Inferior parietal cortex (tissue), 1 donor: Measurements from ENCODE around the gene LIM2.
A peak's percentile ranks its signal among the peaks of the same experiment; 100 is the strongest.
"Not testable (repeated sequence)": the region's sequence is repeated elsewhere in the genome, so short reads cannot be mapped to it uniquely, and the experiment has no call there.

Source experiments
- DNase-seq: peaks from one replicate; pipeline ENCODE4 v3.0.0-alpha.2; 2016; ENCODE audit errors: extremely low spot score

Gene LIM2, protein sequence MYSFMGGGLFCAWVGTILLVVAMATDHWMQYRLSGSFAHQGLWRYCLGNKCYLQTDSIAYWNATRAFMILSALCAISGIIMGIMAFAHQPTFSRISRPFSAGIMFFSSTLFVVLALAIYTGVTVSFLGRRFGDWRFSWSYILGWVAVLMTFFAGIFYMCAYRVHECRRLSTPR

DNA sequence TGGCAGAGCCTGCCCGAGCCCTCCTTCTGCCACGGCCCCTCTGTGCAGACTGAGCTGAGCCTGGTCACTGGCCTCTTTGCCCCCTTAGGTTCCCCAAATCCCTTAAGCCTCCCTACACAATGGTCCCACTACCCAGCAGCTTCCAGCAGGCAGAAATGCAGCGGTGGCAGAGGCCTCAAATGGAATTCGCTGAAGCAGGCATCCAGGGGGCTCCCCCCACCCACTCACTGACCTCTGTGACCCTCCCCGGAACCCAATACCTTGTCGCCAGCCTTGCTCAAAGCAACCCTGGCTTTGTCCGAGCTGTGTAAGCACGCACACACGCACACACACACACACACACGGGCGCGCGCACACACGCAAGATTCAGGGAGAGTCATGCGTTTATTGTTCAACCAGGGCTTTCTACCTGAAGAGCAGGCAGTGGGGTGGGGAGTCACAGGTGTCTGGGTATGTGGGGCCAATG, at the start of gene LIM2:
Gene LIM2, minus strand, starts transcription at position 51 of the 466 bp plus-strand sequence. CDS start 531 bp downstream, outside the sequence.
- no peak for DNase-seq

DNA sequence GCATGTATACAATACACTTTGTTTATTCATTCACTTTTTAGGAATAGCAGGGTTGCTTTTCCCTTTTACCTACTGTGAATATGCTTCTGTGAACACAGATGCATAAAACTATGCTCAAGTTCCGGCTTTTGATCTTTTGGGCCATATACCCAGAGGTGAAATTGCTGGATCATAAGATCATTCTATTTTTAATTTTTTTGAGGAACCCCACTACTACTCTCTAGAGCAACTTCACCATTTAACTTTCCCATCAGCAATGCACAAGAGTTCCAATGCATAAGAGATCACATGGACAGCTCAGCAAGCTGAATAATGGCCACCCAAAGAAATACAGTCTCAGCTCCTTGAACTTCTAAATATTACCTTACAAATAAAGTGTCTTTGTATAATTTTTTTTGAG, 46.7 kb upstream of the LIM2 start:
- DNase-seq: no peak

DNA sequence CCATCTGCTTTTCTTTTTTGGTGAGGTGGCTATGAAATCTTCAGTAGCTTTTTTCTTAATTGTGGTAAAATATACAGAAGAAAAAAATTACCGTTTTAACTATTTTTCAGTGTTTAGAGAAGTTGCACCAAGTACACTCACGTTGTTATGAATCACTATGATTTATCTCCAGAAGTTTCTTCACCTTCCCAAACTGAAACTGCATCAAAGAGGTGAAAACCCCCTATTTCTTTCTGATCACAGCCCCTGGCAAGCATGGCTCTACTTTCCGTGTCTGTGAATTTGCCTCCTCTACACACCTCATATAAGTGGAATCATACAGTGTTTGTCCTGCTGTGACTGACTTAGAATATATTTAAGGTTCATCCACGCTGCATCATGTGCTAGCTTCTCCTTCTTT, 45.3 kb upstream of the LIM2 start:
- no peak for DNase-seq

DNA sequence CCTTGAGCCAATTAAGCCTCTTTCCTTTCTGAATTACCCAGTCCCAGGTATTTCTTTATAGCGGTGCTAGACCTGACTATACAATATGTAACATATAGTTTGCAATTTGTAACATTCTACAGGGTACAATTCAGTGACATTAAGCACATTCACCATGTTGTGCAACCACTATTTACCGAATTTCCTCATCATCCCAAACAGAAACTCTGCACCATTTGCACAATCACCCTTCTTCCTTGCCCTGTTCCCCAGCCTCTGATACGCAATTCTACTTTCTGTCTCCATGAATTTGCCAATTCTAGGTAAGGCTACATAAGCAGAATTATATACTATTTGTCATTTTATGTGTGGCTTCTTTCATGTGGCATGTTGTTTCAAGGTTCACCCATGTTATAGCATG, 43.4 kb upstream of the LIM2 start:
- DNase-seq: no peak

DNA sequence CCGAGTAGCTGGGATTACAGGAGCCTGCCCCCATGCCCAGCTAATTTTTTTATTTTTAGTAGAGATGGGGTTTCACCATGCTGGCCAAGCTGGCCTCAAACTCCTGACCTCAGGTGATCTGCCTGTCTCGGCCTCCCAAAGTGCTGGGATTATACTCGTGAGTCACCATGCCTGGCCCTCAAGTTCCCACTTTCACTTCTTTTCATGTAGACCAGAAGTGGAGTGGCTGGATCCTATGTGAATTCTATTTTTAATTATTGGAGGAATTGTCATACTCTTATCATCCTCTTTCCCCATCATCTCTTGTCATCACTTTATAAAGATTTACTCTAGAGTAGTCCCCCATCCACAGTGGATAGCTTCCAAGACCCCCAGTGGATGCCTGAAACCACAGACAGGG, 42.4 kb upstream of the LIM2 start:
- DNase-seq: no peak

DNA sequence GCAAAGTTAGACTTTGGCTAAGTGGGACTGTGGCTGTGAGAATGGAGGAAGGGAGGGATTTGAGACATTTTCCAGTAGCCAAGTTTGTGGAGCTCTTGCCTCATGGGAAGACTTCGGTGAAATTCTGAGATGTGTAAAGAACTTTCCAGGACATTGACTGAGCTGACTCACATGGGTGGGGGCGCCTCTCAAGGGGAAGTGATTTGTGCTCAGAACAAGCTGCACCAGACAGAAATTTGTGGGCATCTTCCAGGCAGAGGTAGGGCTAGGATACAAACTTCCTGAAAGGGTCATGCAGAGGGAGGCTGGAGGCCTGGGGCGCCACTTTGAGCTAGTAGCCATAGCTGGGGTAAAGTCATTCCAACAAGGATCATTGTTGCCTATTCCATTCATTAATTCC, 39.4 kb upstream of the LIM2 start:
- DNase-seq: no peak

DNA sequence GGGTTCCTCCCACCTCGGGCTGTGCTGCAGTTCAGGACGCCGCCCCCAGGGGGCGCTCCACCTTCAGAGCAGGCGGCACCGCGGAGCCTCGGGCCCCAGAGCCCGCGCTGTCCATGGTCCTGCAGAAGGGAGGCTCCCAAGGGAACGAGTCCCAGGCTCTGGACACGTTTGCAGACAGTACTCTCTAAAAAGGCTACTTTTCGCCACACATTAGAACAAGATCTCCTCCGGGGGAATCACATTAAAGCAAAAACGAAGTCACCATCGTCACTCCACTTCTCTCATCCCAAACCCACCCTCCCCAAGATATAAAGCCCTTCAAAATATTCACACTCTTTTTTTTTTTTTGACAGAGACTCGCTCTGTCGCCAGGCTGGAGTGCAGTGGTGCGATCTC, 34.3 kb upstream of the LIM2 start:
- peak; percentile 76 for DNase-seq

DNA sequence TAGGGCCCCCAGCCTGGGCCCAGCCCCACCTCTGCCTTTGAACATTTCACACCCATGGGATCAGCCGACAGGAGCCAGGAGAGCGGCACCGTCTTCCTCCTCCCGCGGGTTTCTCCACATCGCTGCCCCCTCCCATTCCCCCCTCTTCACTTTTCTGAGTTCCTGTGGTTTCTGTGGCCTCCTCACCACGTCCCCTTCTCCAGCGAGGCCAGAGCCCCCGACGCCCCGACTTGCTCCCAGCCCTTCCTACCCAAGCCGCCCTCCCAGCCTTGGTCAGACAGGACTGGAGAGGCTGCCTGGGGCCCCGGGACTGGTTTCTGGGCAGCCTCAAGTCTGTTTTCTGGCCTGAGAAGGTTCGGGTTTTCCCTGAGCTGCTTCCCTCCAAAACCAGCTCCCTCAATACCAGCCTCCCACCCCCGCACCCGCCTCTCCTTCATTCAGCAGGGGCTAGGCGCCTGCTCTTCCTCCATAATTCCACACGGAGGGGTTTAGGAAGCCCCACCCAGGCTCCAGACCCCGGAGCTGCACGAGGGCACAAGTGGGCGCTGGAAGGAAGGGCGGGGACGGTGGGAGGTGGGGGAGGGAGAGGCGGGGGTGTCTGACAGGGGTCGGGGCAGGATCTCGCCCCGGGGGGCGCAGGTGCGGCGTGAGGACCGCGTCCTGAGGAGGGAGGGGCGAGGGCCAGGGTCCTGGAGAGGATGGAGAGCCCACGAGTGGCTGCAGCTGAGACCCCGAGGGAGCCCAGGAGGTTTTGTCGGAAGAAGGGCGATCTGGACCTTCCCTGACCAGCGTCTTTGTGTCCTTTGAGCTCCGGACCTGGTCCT, 33.7 kb upstream of the LIM2 start:
- DNase-seq: no peak

DNA sequence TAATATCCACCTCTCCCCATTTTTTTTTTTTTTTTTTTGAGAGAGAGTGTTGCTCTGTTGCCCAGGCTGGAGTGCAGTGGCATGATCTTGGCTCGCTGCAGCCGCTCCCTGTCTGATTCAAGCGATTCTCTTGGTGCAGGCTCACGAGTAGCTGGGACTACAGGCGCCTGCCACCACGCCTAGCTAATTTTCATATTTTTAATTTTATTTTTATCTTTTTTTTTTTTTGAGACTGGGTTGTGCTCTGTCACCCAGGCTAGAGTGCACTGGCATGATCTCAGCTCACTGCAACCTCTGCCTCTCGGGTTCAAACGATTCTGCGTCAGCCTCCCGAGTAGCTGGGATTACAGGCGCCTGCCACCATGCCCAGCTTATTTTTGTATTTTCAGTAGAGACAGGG, 32.7 kb upstream of the LIM2 start:
- not testable (repeated sequence) for DNase-seq

DNA sequence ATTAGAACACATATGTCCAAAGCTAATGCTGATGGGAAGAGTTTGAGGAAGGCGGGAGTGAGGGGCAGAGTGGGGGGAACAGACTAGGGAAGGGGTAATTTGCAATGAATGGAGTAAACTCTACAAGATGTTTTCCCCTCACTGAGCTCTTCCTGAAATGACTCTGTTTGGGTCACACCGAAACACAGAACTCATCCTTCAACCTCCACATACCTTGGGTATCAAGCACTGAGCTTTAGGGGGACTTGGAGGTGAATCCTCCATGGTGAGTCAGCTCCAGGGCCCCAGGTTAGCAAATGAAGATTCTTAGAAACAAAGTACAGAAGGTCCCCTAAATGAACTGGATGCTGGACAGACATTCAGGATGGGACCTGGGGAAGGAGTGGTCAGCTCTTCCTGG, 30.9 kb upstream of the LIM2 start:
- no peak for DNase-seq

DNA sequence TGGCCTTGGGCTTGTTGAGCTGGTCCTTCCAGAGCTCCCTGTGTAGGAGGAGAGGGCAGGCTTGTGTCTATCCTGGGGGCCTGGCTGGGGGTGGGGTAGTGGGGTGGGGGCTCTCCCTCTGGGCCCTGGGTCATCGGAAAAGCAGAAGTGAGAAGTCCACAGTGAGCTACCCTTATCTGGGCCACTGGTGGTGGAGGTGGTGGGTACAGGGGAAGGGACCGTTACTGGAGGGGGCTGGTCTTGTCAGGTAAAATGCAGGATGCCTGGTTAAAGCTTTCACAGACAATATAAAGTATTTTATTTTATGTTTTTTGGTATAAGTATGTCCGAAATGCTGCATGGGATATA, 30.0 kb upstream of the LIM2 start:
- DNase-seq: no peak

DNA sequence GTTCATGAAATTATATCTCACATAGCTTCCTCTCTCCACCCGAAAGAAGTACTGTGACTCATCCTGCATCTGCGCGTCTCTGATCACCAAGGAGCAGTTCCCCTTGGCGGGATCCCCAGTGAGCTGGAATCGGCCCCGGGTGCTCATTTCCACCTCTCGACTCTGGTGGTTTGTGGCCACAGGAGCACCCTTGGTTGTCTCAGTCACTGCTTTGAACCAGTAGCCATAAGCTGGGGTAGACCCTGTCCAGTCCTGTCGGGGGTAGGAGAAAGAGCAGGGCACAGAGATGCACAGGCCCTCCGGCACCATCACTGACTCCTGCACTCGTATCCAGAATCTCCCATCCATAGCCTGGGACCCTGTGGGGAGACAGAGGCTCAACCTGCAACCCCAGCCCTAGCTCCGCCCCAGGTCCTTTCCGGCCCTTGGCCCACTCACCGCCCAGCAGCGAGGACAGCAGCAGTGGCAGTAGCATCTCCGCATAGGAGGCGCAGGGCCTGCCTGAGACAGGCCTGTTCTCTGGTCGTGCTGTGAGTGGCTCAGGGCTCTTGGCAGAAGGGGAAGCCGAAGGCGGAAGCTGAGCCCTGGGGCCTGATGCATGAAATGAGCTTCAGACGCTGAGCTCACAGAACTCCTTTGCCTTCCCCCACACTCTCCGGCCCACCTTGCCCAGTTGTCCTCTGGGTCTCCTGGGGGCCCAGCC, 29.5 kb upstream of the LIM2 start, which contains the start of gene SIGLEC10:
Gene SIGLEC10, minus strand, starts transcription at position 536 of the 703 bp plus-strand sequence. Its CDS starts 61 bp downstream, at position 475.
- DNase-seq: no peak

DNA sequence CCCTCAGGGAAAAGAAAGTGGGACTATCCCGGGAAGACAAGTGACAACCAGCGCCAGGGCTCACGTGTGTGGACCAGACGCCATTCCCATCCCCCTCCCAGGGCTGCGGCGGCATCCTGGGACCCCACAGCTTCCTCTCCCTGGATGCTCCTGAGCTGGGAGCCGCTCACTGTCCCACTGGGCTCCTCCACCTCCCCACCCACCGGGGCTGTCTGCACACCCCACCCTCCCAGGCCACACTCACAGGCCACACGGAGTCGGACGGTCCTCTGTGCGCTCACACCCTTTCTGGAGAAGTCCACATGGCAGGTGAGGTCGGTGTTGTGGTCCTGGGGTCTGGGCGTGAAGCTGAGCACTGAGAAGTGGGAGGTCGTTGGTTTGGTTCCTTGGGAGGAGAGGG, 28.6 kb upstream of the LIM2 start:
- not testable (repeated sequence) for DNase-seq

DNA sequence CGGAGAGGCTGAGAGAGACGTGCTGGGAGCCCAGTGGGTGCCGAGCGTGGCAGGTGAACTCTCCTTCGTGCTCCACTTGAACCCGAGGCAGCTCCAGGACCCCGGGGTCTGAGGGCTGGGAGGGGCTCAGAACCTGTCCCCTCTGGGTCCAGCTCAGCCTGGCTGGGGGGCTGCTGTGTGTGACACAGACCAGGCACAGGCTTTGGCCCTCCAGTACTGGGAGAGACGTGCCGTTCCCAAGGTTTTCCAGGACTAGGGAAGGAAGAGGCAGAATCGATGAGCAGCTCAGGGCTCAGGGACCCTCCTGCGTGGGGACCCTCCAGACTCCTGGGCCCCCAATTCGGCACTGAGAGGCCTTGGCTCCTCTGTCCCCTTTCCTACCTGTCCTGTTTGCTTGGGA, 27.4 kb upstream of the LIM2 start:
- DNase-seq: no peak

DNA sequence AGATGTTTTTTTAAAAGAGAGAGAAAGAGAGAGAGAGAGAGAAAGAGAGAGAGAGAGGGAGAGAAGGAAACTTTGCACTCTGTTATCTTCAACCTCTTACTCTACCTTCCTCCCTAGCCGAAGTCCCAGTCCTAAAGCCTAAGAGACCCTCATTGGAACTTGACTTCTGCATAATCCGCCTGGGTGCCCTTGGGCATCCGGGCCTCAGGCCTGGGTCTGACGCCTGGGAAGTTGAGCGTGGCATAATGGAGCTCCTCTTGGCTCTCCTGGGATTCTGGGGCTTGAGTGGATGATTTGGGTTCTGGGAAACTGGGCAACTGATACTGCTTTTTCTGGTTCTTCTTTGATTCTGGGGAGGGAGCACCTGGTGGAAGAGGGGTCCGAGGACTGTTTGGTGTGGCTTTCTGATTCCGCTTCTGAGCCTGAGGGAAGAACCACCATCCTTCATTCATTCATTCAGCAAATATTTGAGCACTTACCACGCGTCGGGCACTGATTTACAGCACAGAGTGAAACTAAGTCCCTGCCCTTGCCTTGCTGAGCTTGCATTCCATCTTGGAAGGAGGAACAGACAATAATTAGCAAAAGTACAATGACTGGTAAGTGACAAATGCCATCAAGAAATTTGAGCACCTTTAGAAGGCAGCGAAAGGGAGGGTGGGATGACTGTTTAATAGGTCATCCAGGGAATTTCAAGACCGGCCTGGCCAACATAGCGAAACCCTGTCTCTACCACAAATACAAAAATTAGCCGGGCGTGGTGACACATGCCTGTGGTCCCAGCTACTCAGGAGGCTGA, 23.4 kb upstream of the LIM2 start:
- no peak for DNase-seq

DNA sequence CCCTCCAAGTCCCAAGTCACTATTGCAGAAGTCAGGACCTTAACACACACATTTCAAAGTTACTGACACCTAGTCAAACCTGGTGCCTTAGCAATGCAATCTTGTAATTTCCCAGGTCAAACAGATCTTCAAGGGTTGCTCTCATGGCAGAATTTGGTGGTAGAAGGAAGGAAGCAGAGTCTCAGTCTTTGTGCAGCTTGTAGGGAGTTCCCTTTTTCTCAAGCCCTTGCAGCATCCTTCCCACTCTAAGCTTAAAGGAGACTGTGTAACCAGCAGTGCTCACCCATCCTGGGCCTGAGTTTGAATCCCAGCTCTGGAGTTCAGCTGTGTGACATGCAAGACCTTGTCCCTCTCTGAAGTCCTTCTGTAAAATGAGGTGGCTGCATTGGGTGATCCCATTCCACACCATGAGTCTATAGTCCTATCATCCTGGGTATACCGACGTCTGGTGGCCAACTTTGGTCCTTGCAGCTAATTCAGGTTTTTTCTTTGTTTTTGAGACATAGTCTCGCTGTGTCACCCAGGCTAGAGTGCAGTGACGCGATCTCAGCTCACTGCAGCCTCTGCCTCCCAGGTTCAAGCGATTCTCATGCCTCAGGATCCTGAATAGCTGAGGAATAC, 19.8 kb upstream of the LIM2 start:
- DNase-seq: no peak

DNA sequence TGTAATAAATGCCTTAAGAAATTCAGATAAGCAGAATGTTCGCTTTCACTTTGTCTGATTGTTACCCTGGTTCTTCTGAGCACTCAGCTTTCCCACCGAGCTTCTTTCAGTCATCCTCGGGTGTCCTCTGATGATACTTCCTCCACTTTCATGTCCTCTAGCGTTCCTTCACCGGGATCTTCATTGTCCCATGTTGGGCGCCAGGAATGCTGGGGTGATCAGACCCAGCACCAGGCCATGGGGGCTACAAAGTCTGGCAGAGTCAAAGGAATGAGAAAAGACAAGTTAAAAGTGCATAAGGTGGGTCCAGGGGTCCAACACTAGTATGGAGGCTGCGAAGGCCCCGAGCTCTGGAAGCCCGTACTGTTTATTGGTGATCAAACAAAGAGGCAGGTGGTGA, 14.3 kb upstream of the LIM2 start:
- no peak for DNase-seq

DNA sequence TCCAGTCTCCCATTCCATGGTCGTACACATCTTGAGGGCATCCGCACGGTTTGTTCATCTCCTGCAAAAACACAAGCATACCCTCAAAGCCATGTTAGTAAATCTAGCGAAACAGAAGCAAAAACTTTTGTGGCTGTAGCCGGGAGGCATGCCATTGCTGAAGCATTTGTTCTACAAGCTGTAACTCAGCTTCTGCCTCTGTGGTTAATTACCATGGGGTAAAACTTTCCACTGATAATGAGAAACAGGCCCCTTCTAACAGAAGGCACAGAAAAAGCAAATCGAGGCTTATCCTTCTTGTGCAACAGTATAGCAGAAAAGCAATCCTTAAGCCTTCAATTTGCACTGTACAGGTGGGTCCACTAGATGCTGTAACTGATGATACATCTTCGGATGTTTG, 12.2 kb upstream of the LIM2 start:
- DNase-seq: not testable (repeated sequence)

DNA sequence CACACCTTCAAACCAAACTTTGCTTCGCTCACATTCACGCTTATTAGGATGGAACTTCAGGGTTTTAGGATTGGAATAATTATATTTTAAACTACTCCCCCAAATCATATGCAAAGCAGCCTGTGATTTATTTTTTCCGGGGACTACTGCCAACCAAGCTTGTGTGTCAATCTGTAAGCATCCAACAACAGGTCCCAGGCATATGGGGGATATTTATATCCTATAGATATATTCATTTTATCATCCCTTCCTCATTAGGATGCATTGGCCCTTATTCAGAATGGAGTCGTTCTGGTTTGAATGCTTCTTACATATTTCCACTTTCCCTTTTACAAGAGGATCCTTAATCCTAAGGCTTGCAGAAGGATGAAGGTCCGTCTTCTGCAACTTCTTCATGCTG, 11.5 kb upstream of the LIM2 start:
- no peak for DNase-seq

DNA sequence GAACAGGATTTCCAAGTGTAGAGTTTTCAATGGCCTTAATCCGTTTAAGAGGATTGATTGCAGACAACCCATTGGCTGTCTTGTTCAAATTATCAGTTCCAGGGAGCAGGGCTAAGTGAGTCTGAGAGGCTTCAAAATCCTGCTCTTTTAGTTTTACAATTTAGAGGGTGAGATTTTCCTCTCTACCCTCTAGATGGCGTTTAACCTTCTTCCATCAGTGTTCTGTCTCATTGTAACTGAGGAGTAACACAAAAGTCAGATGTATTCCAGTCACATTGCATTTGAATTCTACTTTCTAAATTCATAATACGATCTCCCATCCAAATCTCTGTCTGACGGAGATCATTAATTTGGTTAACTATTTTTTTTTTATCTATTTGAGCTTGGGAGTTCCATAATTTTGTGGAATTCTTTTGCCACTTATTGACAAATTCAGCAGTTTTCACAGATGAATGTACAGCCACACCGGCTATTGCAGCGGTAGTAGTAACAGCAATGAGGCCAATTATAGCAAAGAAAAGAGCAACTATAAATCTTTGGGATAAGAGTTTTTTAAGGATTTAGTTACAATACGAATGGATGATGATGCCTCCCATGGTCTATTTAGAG, 10.4 kb upstream of the LIM2 start:
- DNase-seq: peak; percentile 59

DNA sequence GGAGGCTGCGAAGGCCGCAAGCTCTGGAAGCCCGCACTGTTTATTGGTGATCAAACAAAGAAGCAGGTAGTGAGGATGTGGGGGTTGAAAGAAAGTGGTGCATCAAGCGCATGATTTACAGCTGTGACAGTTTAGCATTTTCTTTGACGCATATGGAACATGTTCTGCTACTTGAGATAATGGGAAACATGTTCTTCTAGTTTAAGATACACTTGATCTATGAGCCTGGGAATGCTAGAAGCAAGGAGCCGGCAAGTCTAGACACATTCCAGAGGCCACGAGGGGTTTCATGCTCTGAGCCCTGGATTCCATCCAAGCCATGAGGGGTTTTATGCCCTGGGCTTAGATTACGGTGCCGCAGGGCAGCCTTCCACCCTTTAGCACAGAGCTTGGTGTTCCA, 9.7 kb upstream of the LIM2 start:
- DNase-seq: not testable (repeated sequence)
